ENCODE measurements around the gene PTPRQ.

Gene PTPRQ

DNA sequence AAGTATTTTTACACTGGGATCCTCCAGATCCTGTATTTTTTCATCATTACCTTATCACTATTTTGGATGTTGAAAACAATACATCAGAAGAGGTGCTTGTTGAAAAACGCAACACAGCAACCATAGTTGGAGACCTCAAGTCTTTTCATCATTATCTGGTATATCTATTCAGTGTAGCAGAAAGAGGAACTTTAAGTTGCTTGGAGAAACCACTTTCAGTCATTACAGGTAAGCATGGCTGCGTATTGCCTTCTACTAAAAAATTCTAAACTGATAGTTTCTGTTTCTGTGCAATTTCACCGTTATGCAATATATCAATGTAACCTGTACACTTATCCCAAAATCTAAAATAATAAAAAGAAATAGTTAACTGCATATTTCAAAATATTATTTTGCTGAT lies 32.2 kb upstream of the PTPRQ start:
- H3K36me3 Mint-ChIP-seq (ENCODE audit: low read depth), result no peaks in the 10 kb centered on the region
- H3K9me3 Mint-ChIP-seq, result no peaks in the 10 kb centered on the region
- no peaks in the 10 kb centered on the region for H3K27me3 Mint-ChIP-seq (ENCODE audit: low read depth)
- no peaks in the 10 kb centered on the region for H3K4me1 Mint-ChIP-seq
- TF ChIP-seq, protein P1, sequence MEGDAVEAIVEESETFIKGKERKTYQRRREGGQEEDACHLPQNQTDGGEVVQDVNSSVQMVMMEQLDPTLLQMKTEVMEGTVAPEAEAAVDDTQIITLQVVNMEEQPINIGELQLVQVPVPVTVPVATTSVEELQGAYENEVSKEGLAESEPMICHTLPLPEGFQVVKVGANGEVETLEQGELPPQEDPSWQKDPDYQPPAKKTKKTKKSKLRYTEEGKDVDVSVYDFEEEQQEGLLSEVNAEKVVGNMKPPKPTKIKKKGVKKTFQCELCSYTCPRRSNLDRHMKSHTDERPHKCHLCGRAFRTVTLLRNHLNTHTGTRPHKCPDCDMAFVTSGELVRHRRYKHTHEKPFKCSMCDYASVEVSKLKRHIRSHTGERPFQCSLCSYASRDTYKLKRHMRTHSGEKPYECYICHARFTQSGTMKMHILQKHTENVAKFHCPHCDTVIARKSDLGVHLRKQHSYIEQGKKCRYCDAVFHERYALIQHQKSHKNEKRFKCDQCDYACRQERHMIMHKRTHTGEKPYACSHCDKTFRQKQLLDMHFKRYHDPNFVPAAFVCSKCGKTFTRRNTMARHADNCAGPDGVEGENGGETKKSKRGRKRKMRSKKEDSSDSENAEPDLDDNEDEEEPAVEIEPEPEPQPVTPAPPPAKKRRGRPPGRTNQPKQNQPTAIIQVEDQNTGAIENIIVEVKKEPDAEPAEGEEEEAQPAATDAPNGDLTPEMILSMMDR (IDR thresholded peaks at IDR 0.05; ENCODE audit: unreplicated experiment in 3 of 3), result no peak
- no peak overlapping the region for H3K27ac Mint-ChIP-seq
- no peak overlapping the region for H3K4me3 Mint-ChIP-seq

DNA sequence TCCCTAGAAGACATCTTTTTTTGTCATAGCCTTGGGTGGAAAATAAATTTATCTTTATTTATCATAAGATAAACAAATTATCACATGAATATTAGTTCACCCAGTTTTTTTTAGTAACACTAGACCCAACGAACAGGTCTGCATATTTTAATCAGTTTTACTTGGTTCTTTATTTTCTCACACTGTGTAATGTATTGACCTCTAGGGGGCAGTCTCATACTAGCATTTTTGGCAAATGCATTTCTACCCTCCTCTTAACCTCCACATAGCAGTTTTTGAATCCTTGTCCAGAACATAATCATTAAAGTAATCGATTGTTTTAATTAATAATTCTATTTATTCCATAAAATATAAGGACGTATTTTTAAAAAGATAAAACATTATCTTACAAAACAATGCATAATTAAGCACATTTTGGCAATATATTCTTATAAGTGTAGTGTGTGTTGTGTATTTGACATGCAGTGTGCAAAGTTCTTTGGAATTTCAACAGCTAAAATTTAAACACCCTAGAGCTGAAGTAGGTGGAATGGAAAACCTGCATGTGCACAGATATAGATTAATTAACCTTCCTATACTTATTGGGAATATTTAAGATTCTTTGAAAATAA lies 31.6 kb upstream of the PTPRQ start:
- no peaks in the 10 kb centered on the region for H3K4me1 Mint-ChIP-seq

DNA sequence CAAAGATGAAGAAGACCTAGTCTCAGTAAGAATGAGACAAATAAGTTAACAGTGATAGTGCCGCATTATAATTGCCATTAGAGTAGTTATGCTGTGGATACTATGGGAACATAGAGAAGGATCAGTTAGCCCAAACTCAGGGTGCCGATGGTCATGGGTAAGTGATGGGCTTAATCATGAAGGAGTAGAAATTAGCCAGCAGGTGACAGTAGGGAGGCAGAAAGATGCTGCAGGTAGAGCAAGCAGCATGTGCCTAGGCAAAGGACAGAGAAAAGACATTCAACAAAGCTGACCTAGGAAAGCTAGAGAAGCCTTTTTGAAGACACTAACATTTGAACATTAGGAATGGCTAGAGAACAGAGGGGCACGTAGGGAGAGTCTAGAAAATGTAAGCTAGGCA lies 30.6 kb upstream of the PTPRQ start:
- Mint-ChIP-seq H3K4me3 (no peak overlapping the region), H3K27ac (no peak overlapping the region), H3K9me3 (no peaks in the 10 kb centered on the region), H3K27me3 (ENCODE audit: low read depth) (no peaks in the 10 kb centered on the region), H3K36me3 (ENCODE audit: low read depth) (no peaks in the 10 kb centered on the region), H3K4me1 (peaks cover under 1% of the 10 kb centered on the region)
- TF ChIP-seq, protein P1 (IDR thresholded peaks at IDR 0.05; ENCODE audit: unreplicated experiment in 3 of 3), result no peak

More for the DNA sequence above, 31.6 kb upstream of the PTPRQ start:
- Mint-ChIP-seq H3K27me3 (ENCODE audit: low read depth) (no peaks in the 10 kb centered on the region), H3K27ac (no peak overlapping the region), H3K36me3 (ENCODE audit: low read depth) (no peaks in the 10 kb centered on the region), H3K9me3 (no peaks in the 10 kb centered on the region), H3K4me3 (no peak overlapping the region)
- TF ChIP-seq, protein P1 (IDR thresholded peaks at IDR 0.05; ENCODE audit: unreplicated experiment in 3 of 3), result peak; percentile 72 to 84 (median 80)

DNA sequence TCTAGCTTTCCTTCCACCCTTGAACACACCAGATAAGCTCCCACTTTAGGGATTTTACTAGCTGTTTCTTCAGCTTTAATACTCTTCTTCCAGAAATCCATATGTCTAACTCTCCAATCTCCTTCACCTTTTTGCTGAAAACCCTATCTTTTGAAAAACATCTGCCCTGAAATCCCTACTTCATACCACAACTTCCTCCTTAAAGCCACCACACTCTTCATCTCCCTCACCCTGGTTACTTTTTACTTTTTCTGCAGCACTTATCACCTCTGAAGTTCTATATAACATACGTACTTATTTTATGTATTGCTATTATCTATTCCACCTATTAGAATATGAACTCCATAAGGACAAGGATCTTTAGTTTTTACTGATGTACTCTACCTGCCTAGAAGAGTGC lies 28.6 kb upstream of the PTPRQ start:
- no peaks in the 10 kb centered on the region for H3K9me3 Mint-ChIP-seq
- H3K36me3 Mint-ChIP-seq (ENCODE audit: low read depth), result no peaks in the 10 kb centered on the region
- H3K4me1 Mint-ChIP-seq, result peaks cover 19% of the 10 kb centered on the region
- H3K4me3 Mint-ChIP-seq, result no peak overlapping the region
- H3K27ac Mint-ChIP-seq, result no peak overlapping the region
- H3K27me3 Mint-ChIP-seq (ENCODE audit: low read depth), result no peaks in the 10 kb centered on the region
- TF ChIP-seq, protein P1 (IDR thresholded peaks at IDR 0.05; ENCODE audit: unreplicated experiment in 3 of 3), result no peak

DNA sequence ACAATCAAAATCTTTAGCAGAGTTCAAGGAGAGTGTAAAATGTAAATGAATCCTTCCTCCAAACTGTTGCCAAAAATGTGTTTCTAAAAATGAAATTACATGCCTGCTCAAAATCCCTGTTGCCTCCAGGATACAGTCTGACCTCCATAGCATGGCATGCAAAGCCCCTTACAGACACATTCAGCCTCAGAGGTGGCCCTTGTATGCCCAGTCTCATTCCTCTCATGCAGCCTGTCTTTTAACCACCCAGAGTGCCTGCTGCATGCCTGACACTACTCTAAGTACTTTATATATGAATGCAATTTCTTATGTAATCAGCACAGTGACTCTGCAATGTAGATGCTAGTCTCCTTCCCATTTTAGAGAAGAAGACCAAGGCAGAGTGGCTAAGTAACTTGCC lies 24.4 kb upstream of the PTPRQ start:
- Mint-ChIP-seq H3K4me3 (no peak overlapping the region), H3K36me3 (ENCODE audit: low read depth) (no peaks in the 10 kb centered on the region), H3K27me3 (ENCODE audit: low read depth) (no peaks in the 10 kb centered on the region), H3K9me3 (no peaks in the 10 kb centered on the region), H3K27ac (peak overlapping the region; percentile 50 to 64 (median 62)), H3K4me1 (peaks cover 35% of the 10 kb centered on the region)
- TF ChIP-seq, protein P1 (IDR thresholded peaks at IDR 0.05; ENCODE audit: unreplicated experiment in 3 of 3), result no peak

DNA sequence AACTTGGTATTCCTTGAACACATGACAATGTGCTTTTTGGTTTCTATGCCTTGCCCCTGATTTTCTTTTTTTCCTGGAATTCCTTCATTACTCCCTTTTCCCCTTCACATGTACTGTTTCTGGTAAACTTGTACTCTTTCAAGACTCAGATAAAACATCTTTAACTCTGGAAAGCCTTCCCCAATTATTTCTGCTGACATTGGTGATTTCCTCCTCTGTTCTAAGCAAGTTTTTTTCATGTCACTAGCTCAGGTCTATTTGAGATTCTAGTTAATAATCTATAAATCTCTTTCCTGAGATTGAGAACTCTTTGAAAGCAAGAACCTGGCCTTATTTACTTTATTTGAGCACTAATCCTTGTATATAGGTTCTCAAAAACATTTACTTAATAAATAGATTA lies 24.0 kb upstream of the PTPRQ start:
- Mint-ChIP-seq H3K36me3 (ENCODE audit: low read depth) (no peaks in the 10 kb centered on the region), H3K4me1 (peaks cover 35% of the 10 kb centered on the region), H3K27me3 (ENCODE audit: low read depth) (no peaks in the 10 kb centered on the region), H3K4me3 (no peak overlapping the region), H3K27ac (peak overlapping the region; percentile 50 to 64 (median 62)), H3K9me3 (no peaks in the 10 kb centered on the region)
- TF ChIP-seq, protein P1 (IDR thresholded peaks at IDR 0.05; ENCODE audit: unreplicated experiment in 3 of 3), result no peak
